GM18873 (cell line): ENCODE data around the gene VGF.

Experiments used
- ATAC-seq: cut with Tn5 transposase; IDR thresholded peaks from one replicate; pipeline ENCODE4 v1.9.1; 2021; ENCODE audit warnings: mild to moderate bottlenecking, moderate library complexity, moderate number of reproducible peaks; ENCODE audit not compliant: unreplicated experiment, low FRiP score

The VGF gene

DNA sequence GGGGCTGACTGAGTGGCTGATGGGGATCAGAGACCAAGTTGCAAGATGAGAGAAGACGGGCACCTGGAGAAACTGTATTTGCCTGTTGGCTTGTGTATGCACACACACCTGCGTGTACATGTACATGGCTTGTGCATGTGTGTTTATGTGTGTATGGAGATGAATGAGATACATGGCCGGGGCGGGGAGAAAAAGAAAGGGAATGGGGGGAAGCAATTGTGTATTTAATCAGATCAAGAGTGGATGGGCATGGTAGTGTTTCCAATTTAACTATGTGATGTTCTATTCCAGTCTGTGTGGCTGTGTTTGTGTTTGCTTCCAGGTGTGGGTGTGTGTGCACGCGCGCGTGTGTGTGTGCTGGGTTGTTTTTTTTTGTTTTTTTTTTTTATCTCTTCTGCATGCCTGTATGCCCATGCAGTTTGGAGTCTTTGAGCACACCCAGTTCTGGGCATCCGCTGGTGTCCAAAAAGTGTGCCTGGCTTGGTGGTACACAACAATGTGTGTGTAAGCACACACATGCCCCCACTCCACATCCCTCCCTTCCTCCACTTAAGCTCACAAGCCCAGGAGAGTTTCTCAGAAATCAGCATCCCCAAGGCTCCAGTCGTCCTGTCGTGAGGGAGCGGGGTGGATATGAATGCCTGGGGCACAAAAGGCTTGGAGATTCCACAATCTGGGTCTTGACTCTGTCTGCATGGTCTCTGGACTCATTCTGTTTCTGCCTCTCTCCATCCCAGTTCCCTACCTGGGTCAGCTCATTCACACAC, 2.5 kb upstream of the VGF start:
- no peak for ATAC-seq

DNA sequence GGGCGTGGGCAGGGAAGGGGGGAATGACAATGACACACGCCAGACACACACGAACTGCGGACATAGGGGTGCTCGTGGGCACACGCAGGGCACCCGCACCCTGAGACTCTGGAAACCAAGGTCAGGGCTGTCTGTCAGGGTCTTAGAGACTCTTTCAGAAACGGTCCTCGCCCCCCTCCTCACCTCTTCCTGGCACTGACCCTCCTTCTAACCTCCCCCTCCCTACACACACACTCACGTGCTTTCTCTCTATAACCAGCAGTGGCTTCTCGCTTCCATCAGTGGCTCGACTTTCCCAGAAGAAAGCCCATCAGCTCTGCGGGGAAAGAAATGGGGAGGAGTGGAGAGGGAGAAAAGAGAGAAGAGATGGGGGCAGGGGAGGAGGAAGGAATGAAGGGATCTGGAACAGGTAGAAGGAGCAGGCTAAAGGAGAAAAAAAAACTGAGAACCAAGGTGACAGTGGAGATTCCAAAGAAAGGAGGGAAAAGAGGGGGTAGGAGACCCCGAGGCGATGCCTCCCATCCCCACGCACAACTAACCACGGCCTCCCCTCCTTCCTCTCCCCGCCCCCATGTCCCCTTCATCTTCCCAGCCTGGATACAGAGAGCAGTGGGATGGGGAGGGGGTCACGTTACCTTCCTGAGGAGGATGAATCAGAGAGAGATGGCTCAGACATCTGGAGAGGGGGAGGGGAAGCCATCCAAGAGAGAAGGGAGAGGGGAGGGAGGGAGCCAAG, 1.7 kb upstream of the VGF start:
- no peak for ATAC-seq

GRCh38 chr7:101166648-101166908, 1.2 kb upstream of the VGF start:
- ATAC-seq, result no peak

- no peak for ATAC-seq
Measured at GRCh38 chr7:101165958-101166647, 734 bp upstream of the VGF start.

DNA sequence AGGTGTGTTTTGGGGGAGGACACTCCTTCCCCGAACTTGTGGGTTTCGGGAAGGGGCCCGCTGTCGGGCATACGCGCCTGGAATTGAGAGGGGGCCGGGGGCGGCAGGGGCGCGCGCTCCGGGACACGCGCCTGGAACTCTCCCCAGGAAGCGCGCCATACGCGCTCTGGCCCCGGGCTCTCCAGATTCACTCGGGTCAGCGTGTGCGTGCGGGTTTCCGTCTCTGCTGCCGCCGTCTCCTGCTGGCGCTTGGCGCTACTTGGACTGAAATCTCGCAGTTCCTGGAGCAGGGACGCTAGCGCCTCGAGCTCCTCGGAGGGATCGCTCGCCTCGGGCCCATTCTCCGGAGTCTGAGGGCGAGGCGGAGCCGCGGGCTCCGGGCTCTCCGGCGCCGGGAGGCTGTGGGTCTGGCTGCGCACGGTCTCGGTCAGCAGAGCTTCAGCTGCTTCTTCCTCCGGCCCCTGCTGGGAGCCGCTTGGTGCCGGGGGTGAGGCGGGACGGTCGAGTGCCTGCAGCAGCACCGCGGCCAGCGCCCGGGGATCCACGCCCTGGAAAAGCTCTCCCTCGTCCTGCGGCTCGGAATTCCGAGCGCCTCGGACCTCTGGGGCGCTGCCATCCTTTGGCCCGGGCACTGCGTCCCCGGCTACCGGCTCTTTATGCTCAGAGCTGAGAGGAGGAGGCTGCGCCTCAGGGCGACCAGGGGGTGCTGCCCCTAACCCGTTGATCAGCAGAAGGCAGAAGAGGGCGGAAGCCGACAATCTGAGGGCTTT, 1.1 kb downstream of the VGF start:
- no peak for ATAC-seq

- no peak for ATAC-seq
Measured at GRCh38 chr7:101163279-101164070, 1.9 kb downstream of the VGF start.

- ATAC-seq, result no peak
Measured at GRCh38 chr7:101162551-101163278, 2.7 kb downstream of the VGF start.

- ATAC-seq, result no peak
Measured at GRCh38 chr7:101161692-101162471, 3.5 kb downstream of the VGF start.

DNA sequence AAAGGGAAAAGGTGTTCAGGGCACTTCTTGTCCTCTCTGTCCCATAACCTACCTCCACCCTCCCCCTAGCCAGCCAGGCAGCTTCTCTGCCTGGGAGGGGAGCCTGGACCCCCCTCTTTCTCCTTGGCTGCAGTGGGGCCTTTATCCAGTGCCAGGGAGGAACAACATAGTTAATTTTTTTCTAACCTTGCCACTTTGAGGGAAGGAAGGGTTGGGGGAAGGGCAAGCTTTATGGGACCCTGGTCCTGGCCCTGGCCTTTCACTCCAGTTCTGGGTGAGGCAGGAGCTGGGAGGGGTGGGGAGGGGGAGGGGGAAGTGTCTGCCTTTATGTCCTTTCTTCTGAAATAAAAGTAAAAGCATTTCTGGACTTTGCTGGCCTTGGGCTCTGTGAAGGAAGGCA, 4.5 kb downstream of the VGF start:
- ATAC-seq, result no peak

GRCh38 chr7:101159696-101160674, 5.4 kb downstream of the VGF start:
- ATAC-seq, result no peak

- no peak for ATAC-seq
Measured at GRCh38 chr7:101156866-101157589, 8.3 kb downstream of the VGF start.

GRCh38 chr7:101156277-101156676, 9.1 kb downstream of the VGF start:
- no peak for ATAC-seq

DNA sequence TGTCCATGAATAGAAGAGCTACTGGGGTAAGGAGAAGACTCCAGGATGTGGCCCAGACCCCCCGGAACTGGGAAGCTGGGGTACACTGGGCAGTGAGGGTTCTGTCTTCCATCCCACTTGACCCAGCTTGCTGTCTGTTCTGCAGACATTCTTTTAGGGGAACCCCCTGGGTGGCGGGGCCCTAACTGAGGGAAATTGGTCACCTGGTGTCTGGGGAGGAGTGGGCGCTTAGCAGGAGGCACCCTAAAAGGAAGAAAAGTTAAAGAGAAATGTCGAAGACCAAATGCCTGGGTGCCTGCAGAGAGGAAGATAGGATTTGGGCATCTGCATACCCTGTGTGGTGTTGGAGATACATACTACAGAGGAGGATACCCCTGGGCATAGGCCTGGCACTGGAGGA, 10.1 kb downstream of the VGF start:
- ATAC-seq, result no peak

GRCh38 chr7:101154693-101155102, 10.7 kb downstream of the VGF start:
- no peak for ATAC-seq

GRCh38 chr7:101153969-101154692, 11.2 kb downstream of the VGF start, which contains the start of gene AP1S1:
TSS of gene AP1S1 (plus strand) at chr7:101154476. CDS start at chr7:101154515, 39 bp downstream.
- peak; percentile 66 for ATAC-seq
